Heart right ventricle (tissue), 16 donors: ENCODE data around the gene ROBO1. TPM values are rescaled to one million over a fixed set of nuclear protein-coding genes. Genes with fewer than 3 reads are reported as not detected.

Source experiments
- ATAC-seq, 8 donors: fragments of 200-7000 bp; cut with Tn5 transposase; one replicate each; pipeline ENCODE4 v1.9.1; 2020; ENCODE audit warnings: mild to moderate bottlenecking in 8 of 8, moderate library complexity in 8 of 8, moderate number of reproducible peaks in 1 of 8
- DNase-seq, 2 donors: peaks; one replicate each; pipeline ENCODE4 v3.0.0-alpha.2; 2020
- H3K27ac ChIP-seq, 10 donors: fragments of 200-600 bp; sonication (generic) in 2 of 10; one replicate each; pipeline versions ENCODE4 v1.5.0 to v1.8.0; 2020 to 2022; ENCODE audit warnings: mild to moderate bottlenecking in 3 of 10
- H3K27me3 ChIP-seq, 7 donors: fragments of 200-600 bp; one replicate each; pipeline ENCODE4 v1.8.0; 2021 to 2022; ENCODE audit warnings: mild to moderate bottlenecking in 2 of 7
- H3K36me3 ChIP-seq, 9 donors: fragments of 200-600 bp; sonication (generic) in 1 of 9; one replicate each; pipeline versions ENCODE4 v1.5.0 to v1.8.0; 2020 to 2022; ENCODE audit warnings: mild to moderate bottlenecking in 2 of 9
- H3K4me1 ChIP-seq, 9 donors: fragments of 200-600 bp; sonication (generic) in 1 of 9; one replicate each; pipeline versions ENCODE4 v1.5.0 to v1.8.0; 2020 to 2022; ENCODE audit warnings: mild to moderate bottlenecking in 4 of 9
- H3K4me3 ChIP-seq, 10 donors: fragments of 200-600 bp; sonication (generic) in 2 of 10; one replicate each; pipeline versions ENCODE4 v1.5.0 to v1.8.0; 2020 to 2022; ENCODE audit warnings: mild to moderate bottlenecking in 7 of 10, moderate library complexity in 2 of 10
- H3K9me3 ChIP-seq, 11 donors: fragments of 200-600 bp in 10 of 11; sonication (generic) in 2 of 11; one replicate each; pipeline versions ENCODE4 v1.5.0 to v1.8.0; 2013 to 2022; ENCODE audit warnings: mild to moderate bottlenecking in 2 of 11, control low read depth in 1 of 11, moderate library complexity in 1 of 11
- CTCF ChIP-seq, 9 donors: fragments of 200-600 bp; sonication (generic) in 2 of 9; IDR thresholded peaks; one replicate each; pipeline versions ENCODE4 v1.5.0 to v1.8.0; 2021 to 2022; ENCODE audit warnings: antibody characterized with exemption in 9 of 9, mild to moderate bottlenecking in 5 of 9, moderate library complexity in 1 of 9
- WGBS, 2 donors: extraction: QIAGEN DNeasy Blood & Tissue Kit; methylation state at CpG; one replicate each; pipeline ENCODE4 v1.1.7; 2013; ENCODE audit warnings: inconsistent platforms in 1 of 2; 5-methylcytosine and 5-hydroxymethylcytosine counted together
- intact Hi-C, 10 donors: fragments of 100-400 bp; cut with DNase I; formaldehyde crosslinking; loops; one replicate each; pipeline versions ENCODE4 v1.11.1 to v1.14.2; 2022
- polyA plus RNA-seq, 2 donors: library from polyadenylated mRNA; stranded (reverse); fragments of 200-250 nt; gene quantifications; one replicate each; pipeline ENCODE4 v1.2.3, GENCODE V29; 2013
- total RNA-seq, 10 donors: library from RNA; stranded (reverse); fragmentation: NEBNext Ultra II Directional in 3 of 10; extraction: Animal tissue kit (Norgen Biotek cat#: 25700) in 3 of 10; gene quantifications; one replicate each; pipeline versions ENCODE4 v1.2.1 to v1.2.4, GENCODE V29; 2021 to 2023
- donor health status: Arrhythmogenic right ventricular cardiomyopathy.
- donor health status: ischemic (EF 13 %, LVEDD 7.1; RV severe dilation, severe dysfunction).
- donor health status: healthy with polysubstance abuse.
- donor health status: DM: no; HTN: yes; CAD: no.
- donor health status: DM: no; HTN: no; CAD: no.
- donor health status: ischemic (EF 25% LVEDD 6.9; RV normal size, moderate dysfunction).
- donor health status: ischemic (EF 25% LVEDD 5.7; RV mildly dilated, moderate dysfunction).
- donor health status: healthy.
- donor health status: DM: yes; HTN: yes; CAD: no.
- donor health status: Ischemic cardiomyopathy.
- donor health status: ischemic (EF 35%, LVEDD 5.7; RV mildly dilated, moderate dysfunction).
- donor health status: nonischemic (EF 11% LVEDD 7.7; RV severe dilation, severe dysfunction).
- donor health status: DM: yes; HTN: yes; CAD: no.
- donor health status: PGD.
- donor health status: ischemic (EF 29% LVEDD 5.4; RV normal size, mild dysfunction).
- donor health status: nonischemic (EF 23%, LVEDD 6.1; RV moderate dilation, normal function).

Gene ROBO1
- total and polyA plus RNA-seq, 12 donors = 2.8 to 13.9 (median 5.6) TPM

- H3K4me3 ChIP-seq = no peak overlapping the region
- no peak overlapping the region for H3K27ac ChIP-seq
- H3K36me3 ChIP-seq = no peaks in the 10 kb centered on the region
- TF ChIP-seq CTCF (IDR thresholded peaks at IDR 0.05) = no peak
- H3K27me3 ChIP-seq = no peaks in the 10 kb centered on the region
- H3K9me3 ChIP-seq = peaks cover 0 to 12% (median 0%) of the 10 kb centered on the region in 11 donors
- DNase-seq = no peak
- intact Hi-C loops = no loop called here
- ATAC-seq = no peak
- H3K4me1 ChIP-seq = no peaks in the 10 kb centered on the region
- WGBS, 2 donors = 93 to 97% methylated on average over 2 of the region's 2 CpGs
Measured at GRCh38 chr3:78999139-78999538, 768.7 kb downstream of the ROBO1 start.

GRCh38 chr3:78995087-78995486 is 772.7 kb downstream of the ROBO1 start:
- Histone ChIP-seq H3K27ac (no peak overlapping the region), H3K4me3 (no peak overlapping the region), H3K4me1 (no peaks in the 10 kb centered on the region), H3K36me3 (no peaks in the 10 kb centered on the region), H3K27me3 (no peaks in the 10 kb centered on the region), H3K9me3 (peaks cover 0 to 38% (median 13%) of the 10 kb centered on the region in 11 donors)
- DNase-seq = no peak
- ATAC-seq = no peak
- 94% methylated on average over 5 of the region's 5 CpGs for WGBS, 2 donors
- intact Hi-C loops = no loop called here
- no peak for TF ChIP-seq CTCF (IDR thresholded peaks at IDR 0.05)

GRCh38 chr3:78994174-78995027 is 773.4 kb downstream of the ROBO1 start:
- H3K27ac ChIP-seq = no peak overlapping the region
- intact Hi-C loops = no loop called here
- no peak for ATAC-seq

GRCh38 chr3:78993375-78993774 is 774.4 kb downstream of the ROBO1 start:
- Histone ChIP-seq H3K36me3 (no peaks in the 10 kb centered on the region), H3K27ac (no peak overlapping the region), H3K4me1 (no peaks in the 10 kb centered on the region), H3K27me3 (no peaks in the 10 kb centered on the region), H3K9me3 (peaks cover 0 to 30% (median 13%) of the 10 kb centered on the region in 11 donors), H3K4me3 (no peak overlapping the region)
- 78 to 87% methylated on average over 4 of the region's 4 CpGs for WGBS, 2 donors
- TF ChIP-seq CTCF (IDR thresholded peaks at IDR 0.05) = no peak
- ATAC-seq = no peak
- no peak for DNase-seq
- intact Hi-C loops = no loop called here

More at GRCh38 chr3:78994174-78995027, 773.4 kb downstream of the ROBO1 start:
- DNase-seq = no peak
- no peak for TF ChIP-seq CTCF (IDR thresholded peaks at IDR 0.05)
- Histone ChIP-seq H3K27me3 (no peaks in the 10 kb centered on the region), H3K36me3 (no peaks in the 10 kb centered on the region), H3K4me3 (no peak overlapping the region), H3K9me3 (peaks cover 0 to 35% (median 13%) of the 10 kb centered on the region in 11 donors), H3K4me1 (no peaks in the 10 kb centered on the region)
- WGBS, 2 donors = 70 to 77% methylated on average over 9 of the region's 9 CpGs
